TTC549 (cell line): Measurements from ENCODE around the gene ARHGAP11A.
"Not testable (repeated sequence)": the region's sequence is repeated elsewhere in the genome, so short reads cannot be mapped to it uniquely, and the experiment has no call there.

Experiments used
- FAIRE-seq: peaks from 2 replicates; lab custom pipeline; 2012; peaks lifted over from hg19 to GRCh38; lab: Jason Lieb, UNC

The ARHGAP11A gene, protein sequence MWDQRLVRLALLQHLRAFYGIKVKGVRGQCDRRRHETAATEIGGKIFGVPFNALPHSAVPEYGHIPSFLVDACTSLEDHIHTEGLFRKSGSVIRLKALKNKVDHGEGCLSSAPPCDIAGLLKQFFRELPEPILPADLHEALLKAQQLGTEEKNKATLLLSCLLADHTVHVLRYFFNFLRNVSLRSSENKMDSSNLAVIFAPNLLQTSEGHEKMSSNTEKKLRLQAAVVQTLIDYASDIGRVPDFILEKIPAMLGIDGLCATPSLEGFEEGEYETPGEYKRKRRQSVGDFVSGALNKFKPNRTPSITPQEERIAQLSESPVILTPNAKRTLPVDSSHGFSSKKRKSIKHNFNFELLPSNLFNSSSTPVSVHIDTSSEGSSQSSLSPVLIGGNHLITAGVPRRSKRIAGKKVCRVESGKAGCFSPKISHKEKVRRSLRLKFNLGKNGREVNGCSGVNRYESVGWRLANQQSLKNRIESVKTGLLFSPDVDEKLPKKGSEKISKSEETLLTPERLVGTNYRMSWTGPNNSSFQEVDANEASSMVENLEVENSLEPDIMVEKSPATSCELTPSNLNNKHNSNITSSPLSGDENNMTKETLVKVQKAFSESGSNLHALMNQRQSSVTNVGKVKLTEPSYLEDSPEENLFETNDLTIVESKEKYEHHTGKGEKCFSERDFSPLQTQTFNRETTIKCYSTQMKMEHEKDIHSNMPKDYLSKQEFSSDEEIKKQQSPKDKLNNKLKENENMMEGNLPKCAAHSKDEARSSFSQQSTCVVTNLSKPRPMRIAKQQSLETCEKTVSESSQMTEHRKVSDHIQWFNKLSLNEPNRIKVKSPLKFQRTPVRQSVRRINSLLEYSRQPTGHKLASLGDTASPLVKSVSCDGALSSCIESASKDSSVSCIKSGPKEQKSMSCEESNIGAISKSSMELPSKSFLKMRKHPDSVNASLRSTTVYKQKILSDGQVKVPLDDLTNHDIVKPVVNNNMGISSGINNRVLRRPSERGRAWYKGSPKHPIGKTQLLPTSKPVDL

DNA sequence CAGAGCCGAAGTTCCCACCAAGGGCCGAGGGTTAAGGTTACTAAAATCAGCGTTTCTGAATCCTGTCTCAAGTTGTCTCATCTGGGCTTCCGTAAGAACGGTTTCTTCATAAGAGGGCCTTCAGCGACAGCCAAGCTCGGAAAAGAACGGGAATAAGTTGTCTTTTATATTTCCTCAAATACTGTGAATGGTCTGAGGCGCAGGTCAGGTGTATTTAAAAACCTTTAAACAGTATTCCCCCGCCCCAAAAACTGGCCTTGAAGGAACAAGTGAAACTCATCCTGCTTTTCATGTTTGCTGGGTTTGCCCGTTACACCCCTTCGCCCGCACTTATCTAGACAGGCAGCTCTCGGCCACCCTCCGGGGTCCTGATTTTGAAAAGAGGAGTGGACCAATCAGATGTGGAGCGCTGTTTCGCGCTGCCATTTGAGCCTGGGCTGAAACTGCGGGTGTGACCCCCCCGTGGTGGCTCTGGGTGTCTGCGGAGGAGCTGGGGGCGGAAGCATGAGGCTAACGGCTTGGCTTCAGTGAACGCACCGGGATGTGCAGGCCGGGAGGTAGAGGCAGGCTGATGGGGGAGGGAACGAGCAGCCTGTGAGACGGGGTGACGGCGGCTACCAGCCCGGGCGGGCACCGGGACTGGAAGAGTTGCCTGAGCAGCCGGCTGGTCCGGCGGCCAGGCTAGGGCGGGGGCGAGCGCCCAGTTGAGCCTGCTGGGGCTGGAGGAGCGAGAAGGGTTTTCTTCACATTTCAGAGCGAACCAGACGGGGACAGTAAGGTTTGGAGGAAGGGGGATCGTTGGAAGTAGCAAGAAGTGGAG lies at the start of gene ARHGAP11A:
Gene ARHGAP11A (plus strand): TSS at position 454 of the 820 bp plus-strand sequence. CDS start 708 bp downstream, outside the sequence.
- FAIRE-seq = peak; percentile 23

DNA sequence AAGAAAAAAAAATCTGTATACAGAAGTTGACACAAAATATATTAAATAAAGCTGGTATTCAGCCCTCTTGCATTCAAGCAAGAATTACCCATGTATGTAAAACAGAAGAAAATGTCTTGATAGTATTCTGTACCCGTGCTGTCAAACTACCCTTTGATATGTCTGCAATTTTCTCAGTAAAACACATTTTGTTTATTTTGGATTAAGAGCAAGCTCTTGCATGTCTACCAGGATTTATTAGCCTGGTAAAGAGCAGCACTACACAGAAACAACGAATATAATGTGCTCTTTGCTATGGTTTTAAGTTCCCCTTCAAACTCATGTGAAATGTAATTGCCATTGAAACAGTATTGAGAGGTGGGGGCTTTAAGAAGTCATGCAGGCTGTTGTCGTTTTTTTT lies 46.3 kb upstream of the ARHGAP11A start:
- not testable (repeated sequence) for FAIRE-seq

DNA sequence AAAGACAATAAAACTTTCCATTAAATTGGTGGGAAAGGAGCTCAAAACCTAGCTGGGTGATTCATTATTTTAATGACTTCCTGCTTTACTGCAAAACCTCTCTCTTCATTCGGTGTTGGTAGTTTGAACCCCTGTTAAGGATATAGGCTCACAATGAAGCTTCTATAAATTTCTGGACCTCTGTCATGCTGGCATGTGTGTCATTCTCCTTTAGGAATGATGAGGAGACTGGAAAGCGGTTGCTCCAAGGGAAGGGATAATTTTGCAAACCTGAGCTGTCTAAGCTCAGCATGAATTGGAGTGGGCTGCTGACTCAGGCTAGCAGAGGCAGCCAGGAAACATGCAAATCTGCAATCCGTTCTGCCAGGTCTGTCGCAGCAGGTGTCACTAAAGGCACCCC lies 36.8 kb upstream of the ARHGAP11A start:
- FAIRE-seq = not testable (repeated sequence)

DNA sequence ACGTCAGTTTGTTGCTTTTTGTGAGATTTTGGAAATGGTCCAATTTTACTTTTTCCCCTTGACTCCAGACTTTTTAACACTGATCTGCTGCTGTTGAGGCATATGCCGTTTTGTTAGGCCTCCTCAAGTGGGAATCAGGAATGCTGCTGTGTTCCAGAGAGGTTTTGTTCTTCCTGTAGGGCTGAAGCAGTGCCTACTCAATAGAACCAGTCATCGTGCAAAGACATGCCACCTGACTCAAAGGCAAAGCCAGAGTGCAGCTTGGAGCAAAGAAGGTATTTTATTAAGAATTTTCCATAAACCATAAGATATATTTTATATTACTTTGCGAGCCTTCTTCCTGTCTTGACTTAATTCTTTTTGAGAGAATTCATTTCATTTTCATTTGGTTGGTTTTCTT lies 29.5 kb upstream of the ARHGAP11A start:
- not testable (repeated sequence) for FAIRE-seq

DNA sequence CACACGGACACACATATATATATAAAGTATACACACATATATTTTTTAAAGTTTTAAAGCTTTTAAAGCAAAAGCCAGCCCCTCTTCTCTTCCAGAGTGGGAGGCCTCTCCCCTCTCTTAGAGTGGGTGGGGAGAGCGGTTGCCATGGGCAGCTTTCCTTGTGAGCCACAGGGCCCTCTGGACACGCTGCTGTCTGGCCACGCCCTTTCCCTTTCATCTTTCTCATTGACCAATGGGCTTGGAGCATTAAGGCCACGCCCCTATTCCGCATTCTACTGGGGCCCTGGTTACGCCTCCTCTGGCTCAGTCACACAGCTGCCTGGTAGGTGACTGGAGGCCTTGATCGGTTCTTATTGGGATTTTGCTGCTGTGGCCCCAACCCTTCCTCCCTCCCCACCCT lies 22.2 kb upstream of the ARHGAP11A start, which contains the start of gene GOLGA8N:
Gene GOLGA8N (plus strand): TSS at position 306 of the 400 bp plus-strand sequence.
- FAIRE-seq = not testable (repeated sequence)

DNA sequence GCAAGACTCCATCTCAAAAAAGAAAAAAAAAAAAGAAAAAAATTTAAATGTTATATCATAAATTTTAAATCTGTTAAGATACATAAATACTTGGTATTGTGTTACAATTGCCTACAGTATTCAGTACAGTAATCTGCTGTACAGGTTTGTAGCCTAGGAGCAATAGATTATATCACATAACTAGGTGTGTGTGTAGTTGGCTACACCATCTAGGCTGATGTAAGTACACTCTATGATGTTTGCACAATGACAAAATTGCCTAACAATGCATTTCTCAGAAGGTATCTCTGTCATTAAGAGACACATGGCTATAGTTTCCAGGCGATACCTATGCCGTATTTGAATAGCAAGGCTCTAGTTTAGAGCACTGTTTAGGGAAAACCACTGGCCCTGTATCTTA lies 5.8 kb upstream of the ARHGAP11A start:
- FAIRE-seq = not testable (repeated sequence)

DNA sequence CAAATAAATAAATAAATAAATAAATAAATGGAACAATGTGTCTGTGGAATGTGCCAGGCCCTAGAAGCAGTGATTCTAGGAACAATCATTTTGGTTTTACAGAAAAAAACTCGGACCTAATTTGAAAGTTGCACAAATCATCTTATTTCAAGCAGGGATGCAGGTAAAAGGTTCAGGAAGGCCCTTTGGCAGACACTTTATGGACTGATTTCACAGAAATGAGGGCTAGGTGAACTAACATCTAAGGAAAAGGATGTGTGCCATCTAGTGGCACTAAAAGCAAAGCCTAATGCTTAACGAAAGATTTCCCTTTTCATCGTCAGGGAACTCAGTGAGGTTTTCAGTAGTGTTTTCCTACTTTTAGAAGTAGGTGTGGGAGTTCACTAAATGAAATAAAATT lies 4.6 kb upstream of the ARHGAP11A start:
- peak; percentile 78 for FAIRE-seq

DNA sequence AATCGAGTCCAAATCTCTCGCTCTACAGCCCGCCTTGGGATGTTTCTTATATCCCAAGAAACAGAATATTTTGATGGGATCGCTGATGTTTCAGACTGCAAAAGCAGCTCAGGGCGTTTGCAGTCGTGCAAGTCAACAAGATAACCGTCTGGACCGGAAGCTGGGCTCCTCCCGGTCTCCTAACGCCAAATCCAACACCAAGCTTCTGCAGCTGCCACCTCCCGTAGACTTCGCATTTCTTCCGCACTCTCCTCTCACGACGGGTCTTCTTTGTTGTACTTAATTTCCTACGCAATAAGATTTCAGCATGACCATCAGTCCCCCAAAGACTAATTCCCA lies 623 bp upstream of the ARHGAP11A start:
- not testable (repeated sequence) for FAIRE-seq

DNA sequence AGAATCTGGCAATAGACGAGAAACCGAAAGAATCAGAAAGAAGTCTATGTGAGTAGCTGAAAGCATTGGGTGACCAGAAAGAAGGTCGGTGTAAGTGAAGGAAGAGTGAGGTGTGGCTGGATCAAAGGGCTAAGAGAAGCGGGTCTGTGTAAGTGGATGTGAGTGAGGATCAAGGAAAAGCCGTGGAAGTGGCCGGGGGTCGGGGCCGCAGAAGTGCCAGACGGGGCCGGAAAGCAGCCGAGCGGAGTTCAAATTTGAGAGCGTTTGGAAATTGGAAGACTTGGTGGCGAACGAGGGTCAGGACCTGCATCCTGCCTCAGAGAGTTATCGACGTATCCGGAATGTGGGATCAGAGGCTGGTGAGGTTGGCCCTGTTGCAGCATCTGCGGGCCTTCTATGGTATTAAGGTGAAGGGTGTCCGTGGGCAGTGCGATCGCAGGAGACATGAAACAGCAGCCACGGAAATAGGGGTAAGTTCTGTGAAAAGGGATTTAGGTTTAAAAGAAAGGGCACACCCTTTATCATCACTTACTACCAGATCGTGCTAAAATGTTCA lies 645 bp downstream of the ARHGAP11A start:
- FAIRE-seq = not testable (repeated sequence)

DNA sequence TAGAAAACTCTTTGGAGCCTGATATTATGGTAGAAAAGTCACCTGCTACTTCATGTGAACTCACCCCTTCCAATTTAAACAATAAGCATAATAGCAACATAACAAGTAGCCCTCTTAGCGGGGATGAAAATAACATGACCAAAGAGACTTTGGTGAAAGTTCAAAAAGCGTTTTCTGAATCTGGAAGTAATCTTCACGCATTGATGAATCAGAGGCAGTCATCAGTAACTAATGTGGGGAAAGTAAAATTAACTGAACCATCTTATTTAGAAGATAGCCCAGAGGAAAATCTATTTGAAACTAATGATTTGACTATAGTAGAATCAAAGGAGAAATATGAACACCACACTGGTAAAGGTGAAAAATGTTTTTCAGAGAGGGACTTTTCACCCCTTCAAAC lies 21.1 kb downstream of the ARHGAP11A start:
- no peak for FAIRE-seq

DNA sequence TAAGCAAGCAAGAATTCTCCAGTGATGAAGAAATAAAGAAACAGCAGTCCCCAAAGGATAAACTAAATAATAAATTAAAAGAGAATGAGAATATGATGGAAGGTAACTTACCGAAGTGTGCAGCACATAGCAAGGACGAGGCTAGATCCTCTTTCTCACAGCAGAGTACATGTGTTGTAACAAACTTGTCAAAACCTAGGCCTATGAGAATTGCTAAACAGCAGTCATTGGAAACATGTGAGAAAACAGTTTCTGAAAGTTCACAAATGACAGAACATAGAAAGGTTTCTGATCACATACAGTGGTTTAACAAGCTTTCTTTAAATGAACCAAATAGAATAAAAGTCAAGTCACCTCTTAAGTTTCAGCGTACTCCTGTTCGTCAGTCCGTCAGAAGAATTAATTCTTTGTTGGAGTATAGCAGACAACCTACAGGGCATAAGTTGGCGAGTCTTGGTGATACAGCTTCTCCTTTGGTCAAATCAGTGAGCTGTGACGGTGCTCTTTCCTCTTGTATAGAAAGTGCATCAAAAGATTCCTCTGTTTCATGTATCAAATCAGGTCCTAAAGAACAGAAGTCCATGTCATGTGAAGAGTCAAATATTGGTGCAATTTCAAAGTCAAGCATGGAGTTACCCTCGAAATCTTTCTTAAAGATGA lies 21.7 kb downstream of the ARHGAP11A start:
- FAIRE-seq = no peak

DNA sequence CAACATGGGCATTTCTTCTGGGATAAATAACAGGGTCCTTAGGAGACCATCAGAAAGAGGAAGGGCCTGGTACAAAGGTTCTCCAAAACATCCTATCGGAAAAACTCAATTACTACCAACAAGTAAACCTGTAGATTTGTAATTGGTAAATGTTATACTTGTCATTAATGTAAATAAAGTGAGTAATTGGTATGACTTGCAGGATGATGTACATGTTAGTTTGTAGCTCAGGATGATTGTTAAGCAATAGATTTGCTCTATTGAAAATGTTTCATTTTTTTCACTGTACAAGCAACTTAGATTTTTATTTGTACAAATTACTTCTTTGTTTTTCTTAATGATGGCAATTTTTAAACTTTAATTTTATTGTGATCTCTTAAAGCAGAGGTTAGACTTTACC lies 22.4 kb downstream of the ARHGAP11A start:
- no peak for FAIRE-seq

DNA sequence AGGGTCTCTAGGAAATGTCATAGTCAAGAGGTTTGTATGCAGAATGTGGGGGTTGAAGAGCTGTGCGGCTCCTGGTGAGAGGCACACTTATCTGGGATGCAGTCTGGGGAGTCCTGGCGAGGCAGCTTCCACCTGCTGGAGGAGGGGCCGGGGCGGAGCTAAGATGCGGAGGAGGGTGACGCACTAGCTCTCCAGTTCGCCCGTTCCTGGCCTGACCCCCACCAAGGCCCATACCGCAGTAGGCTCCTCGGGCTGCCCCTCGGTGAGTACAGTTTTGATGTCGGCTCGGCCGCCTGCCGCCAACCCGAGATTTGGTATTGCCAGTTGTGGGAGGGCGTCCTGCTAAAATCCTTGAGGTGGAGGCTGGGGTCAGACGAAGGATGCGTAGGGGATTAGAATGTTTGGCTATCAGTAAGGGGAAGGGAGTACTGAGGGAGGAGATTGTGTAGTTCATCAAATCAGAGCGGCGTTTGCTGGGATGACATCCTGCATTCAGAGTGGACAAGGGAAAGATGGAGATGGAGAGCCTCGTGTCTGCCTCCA lies 26.3 kb downstream of the ARHGAP11A start, which contains the start of gene SCG5:
Gene SCG5 (plus strand): TSS at position 194 of the 543 bp plus-strand sequence. CDS start 1,883 bp downstream, outside the sequence.
- no peak for FAIRE-seq

DNA sequence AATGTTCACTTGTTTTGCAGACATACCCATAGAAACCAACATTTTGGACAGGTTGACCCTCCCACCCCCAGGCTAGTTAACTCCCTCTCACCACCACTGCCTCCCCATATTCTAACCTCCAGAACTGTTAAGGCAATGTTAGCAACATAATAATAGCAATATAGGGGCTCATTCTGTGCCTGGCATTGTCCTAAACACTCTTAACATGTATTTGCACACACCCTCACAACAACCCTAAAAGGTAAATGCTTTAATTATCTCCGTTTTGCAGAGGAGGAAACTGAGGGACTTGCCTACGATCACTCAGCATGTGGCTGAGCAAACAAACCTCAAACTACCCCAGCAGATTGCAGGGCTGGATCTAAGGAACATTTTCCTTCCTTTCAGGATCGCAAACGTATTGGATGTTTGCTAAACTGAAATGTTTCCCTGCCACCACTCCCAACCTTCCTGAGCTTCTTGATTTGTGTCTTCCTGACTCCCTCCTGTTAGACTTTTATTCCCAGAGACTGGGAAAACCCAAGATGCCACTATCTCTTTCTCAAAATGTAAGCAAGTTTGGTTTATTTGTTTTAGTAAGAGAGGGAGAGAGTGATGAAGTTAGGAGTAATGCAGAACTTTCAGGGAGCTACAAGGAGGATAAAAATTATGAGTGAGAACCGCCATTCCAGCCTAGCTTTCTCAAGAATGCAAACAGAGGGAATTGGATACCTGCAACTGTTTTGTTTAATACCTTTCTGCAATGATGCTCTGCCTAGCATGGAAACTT lies 27.5 kb downstream of the ARHGAP11A start:
- no peak for FAIRE-seq

DNA sequence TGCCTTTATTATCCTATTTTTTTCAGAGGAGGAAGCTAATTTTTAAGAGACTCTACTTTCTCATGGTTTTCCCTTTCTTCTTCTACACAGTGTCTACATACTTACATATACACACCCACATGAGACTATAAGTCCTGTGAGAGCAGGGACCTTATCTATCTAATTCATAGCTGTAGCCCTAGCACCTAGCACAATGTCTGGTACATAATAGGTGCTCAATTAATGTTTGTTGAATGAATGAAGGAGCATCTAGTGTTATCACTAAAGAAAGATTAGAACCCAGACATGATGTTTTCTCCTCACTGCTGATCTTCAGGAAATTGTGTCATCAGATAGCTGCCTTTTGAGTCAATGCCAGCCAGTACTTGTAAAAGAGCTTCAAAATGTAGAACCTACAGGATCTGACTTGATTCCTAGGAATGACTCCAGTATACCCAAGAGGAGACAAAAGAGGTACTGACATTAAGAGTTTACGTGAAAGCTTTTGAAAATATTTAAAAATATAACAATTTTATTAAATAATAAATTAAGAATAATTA lies 28.7 kb downstream of the ARHGAP11A start:
- no peak for FAIRE-seq

DNA sequence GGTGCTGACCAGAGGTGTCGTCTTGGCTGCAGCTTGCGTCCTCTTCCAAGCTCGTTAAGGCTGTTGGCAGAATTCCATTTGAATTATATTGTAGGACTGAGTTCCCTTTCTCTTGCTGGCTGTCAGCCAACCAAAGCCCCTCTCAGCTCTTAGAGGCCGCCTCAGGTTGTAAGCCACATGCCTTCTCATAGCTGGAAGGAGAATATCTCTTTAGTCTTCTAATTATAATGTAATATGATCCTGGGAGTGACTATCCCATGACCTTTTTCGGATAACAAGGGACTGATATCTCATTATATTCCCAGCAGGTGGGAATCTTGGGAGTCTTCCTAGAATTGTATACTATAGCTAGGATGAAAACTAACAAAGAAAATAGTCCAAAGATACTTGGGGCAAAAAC lies 31.0 kb downstream of the ARHGAP11A start:
- FAIRE-seq = no peak

DNA sequence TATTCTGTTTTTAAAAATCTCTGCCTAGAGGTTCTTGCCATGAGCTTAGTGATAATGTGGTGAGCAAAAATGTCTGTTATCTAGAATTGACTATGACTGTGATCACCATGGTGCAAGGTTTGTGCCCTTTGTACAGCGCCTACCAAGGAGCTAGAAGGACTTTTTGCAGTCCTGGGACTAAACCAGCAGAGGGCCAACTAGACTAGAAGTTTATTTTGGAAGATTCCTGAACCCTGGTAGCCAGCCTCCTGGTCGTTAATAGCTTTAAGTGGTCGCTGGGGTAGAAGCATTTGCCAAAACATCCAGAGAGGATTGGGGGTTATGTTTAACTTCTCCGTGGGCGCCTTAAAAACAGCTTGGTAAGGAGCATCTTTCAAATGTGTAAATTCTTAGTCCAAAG lies 34.0 kb downstream of the ARHGAP11A start:
- FAIRE-seq = no peak

DNA sequence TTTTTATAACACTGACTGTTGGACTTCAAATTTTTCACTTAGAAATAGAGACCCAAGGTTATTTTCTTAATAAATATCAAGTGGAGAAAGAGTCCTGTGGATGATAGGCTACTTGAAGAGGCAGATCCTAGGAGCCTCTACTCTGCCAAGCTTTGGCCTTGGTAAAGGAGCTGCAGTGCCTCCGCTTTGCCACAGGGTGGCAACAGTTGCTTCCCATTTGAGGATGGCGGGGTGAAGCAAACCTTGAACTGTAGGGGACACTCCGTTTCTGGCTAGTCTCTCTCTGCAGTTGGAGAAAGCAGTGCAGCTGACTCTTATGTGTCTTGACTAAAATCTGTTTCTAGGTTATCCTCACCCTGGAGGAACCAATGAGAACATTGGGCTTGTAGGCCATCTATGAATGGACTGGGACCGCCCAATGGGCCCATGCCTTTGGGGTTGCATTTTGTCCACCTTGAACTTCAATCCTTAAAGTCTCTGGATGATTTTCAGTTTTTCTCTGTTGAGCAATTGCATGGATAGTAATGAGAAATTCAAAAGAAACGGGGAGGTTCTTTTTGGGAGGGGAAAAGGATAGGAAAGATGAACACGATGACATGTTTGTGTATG lies 36.0 kb downstream of the ARHGAP11A start:
- no peak for FAIRE-seq

DNA sequence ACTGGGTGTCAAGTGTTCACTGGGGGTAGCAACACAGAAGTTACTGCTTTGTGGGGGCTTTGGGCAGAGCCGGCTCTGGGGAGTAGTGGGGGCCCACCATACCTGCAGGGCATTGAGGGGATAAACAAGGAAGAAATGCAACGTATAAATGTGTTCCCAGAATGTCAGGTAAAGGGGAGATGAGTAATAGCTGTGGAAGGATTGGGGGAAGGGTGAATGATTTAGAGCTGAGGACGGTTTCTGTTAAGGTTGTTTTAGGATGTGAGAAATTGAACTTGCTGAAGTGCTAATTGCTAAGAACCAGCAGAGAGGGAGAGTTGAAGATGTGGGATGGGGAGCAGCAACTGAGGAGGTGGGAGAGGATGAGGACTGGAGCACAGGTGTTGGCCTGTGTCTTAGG lies 36.9 kb downstream of the ARHGAP11A start:
- no peak for FAIRE-seq
